GM12878 (cell line): ENCODE measurements around the gene KRTAP1-3. TPM values are rescaled to one million over a fixed set of nuclear protein-coding genes. Genes with fewer than 3 reads are reported as not detected.

Source experiments
- BRCA1 ChIP-seq: IDR thresholded peaks from 2 replicates; pipeline ENCODE4 v1.6.1; 2011; ENCODE audit warnings: low read depth, low read length, improper control_type of control experiment
- CEBPB ChIP-seq, 2 experiments: fragments of 150-350 bp in 1 of 2; IDR thresholded peaks; 2 replicates each; pipeline ENCODE4 v1.6.1; 2012 to 2014; ENCODE audit warnings: low read depth in 2 of 2, low read length in 2 of 2, borderline replicate concordance in 1 of 2, inconsistent platforms in 1 of 2
- CUX1 ChIP-seq: IDR thresholded peaks from 2 replicates; pipeline ENCODE4 v1.6.1; 2012; ENCODE audit warnings: improper control_type of control experiment, low read depth, low read length; ENCODE audit not compliant: insufficient replicate concordance
- MTA2 ChIP-seq: fragments of 450-650 bp; IDR thresholded peaks from 2 replicates; pipeline ENCODE4 v1.6.1; 2016; ENCODE audit warnings: low read depth, mild to moderate bottlenecking, moderate library complexity
- MYC ChIP-seq: IDR thresholded peaks from 2 replicates; pipeline ENCODE4 v1.6.1; 2011; ENCODE audit warnings: mild to moderate bottlenecking, low read length, moderate library complexity, inconsistent platforms; ENCODE audit not compliant: insufficient read depth, insufficient replicate concordance, insufficient read length, severe bottlenecking
- NFXL1 ChIP-seq: fragments of 450-650 bp; IDR thresholded peaks from 2 replicates; pipeline ENCODE4 v1.6.1; 2017; ENCODE audit warnings: antibody characterized with exemption, mild to moderate bottlenecking, borderline replicate concordance
- RFX5 ChIP-seq: IDR thresholded peaks from 2 replicates; pipeline ENCODE4 v1.6.1; 2011; ENCODE audit warnings: low read depth, low read length, improper control_type of control experiment
- SIX5 ChIP-seq: IDR thresholded peaks from 2 replicates; pipeline ENCODE4 v1.6.1; 2011; ENCODE audit warnings: mild to moderate bottlenecking, low read depth, low read length, moderate library complexity; ENCODE audit not compliant: severe bottlenecking
- SUZ12 ChIP-seq: fragments of 200-600 bp; sonication (generic); IDR thresholded peaks from one replicate; pipeline ENCODE4 v1.6.1; 2018; ENCODE audit warnings: antibody characterized with exemption, mild to moderate bottlenecking; ENCODE audit not compliant: unreplicated experiment
- ZNF274 ChIP-seq: IDR thresholded peaks from one replicate; pipeline ENCODE4 v1.8.0; 2011; ENCODE audit not compliant: insufficient read length, insufficient read depth
- polyA plus RNA-seq, 11 experiments: library from polyadenylated mRNA; depleted of rRNA in 4 of 11; unstranded in 6 of 11; stranded (reverse) in 5 of 11; fragments of >200 nt; fragmentation: Nextera tagmentation in 4 of 11; fragmentation: Illumina TruSeq in 1 of 11; extraction: Ambion mirVana in 4 of 11; extraction: Trizol in 1 of 11; gene quantifications; 1 replicate in 1 of 11; 2 replicates in 10 of 11; pipeline versions ENCODE4 v1.2.1 to v1.2.3, GENCODE V29; 2011 to 2016; ENCODE audit warnings: inconsistent platforms in 2 of 11, missing spikeins in 2 of 11, low read depth in 1 of 11
- total RNA-seq, 4 experiments: library from RNA; depleted of rRNA in 3 of 4; stranded (reverse); fragments of >200 nt in 3 of 4; fragmentation: Illumina TruSeq in 1 of 4; extraction: Trizol in 1 of 4; gene quantifications; 2 replicates each; pipeline versions ENCODE4 v1.2.1 to v1.2.3, GENCODE V29; 2013 to 2021

The KRTAP1-3 gene
- total and polyA plus RNA-seq, 10 of the 15 experiments (the other 5 are each of a cell fraction or from before 2014, with no cell fraction given): not detected

- TF ChIP-seq CUX1: no peak
- TF ChIP-seq RFX5: no peak
- no peak for TF ChIP-seq NFXL1
- no peak for TF ChIP-seq ZNF274
- TF ChIP-seq MYC: no peak
- TF ChIP-seq BRCA1: no peak
- no peak for TF ChIP-seq SIX5
- TF ChIP-seq CEBPB (IDR thresholded peaks at IDR 0.05; ENCODE audit: borderline replicate concordance in 1 of 2, low read depth in 2 of 2, low read length in 2 of 2): no peak
- no peak for TF ChIP-seq SUZ12
- TF ChIP-seq MTA2: no peak
These were observed 22.2 kb downstream of the KRTAP1-3 start (continued) for GRCh38 chr17:41012326-41013120.
